Tongue (tissue), 2 donors: ENCODE measurements around the gene HS3ST5. TPM values are rescaled to one million over a fixed set of nuclear protein-coding genes. Genes with fewer than 3 reads are reported as not detected.
"Not testable (repeated sequence)": the region's sequence is repeated elsewhere in the genome, so short reads cannot be mapped to it uniquely, and the experiment has no call there.

Experiments
- DNase-seq: peaks from one replicate; pipeline ENCODE4 v3.0.0-alpha.2; 2015
- total RNA-seq: library from RNA; depleted of rRNA; stranded (reverse); fragments of >200 nt; gene quantifications from one replicate; pipeline ENCODE4 v1.2.3, GENCODE V29; 2014

The HS3ST5 gene
- total RNA-seq, 1 donor from 2014 or later: 0.21 TPM

GRCh38 chr6:114151064-114151690 lies 191.6 kb downstream of the HS3ST5 start:
- DNase-seq: no peak

- not testable (repeated sequence) for DNase-seq
Observed at GRCh38 chr6:114149182-114149581, 193.6 kb downstream of the HS3ST5 start.

GRCh38 chr6:114144887-114145851 lies 197.7 kb downstream of the HS3ST5 start:
- peak; percentile 28 for DNase-seq

GRCh38 chr6:114142258-114142657 lies 200.6 kb downstream of the HS3ST5 start:
- no peak for DNase-seq

GRCh38 chr6:114140416-114140815 lies 202.4 kb downstream of the HS3ST5 start:
- DNase-seq: no peak

- no peak for DNase-seq
Observed at GRCh38 chr6:114138577-114139248, 204.1 kb downstream of the HS3ST5 start.

GRCh38 chr6:114135363-114135971 lies 207.4 kb downstream of the HS3ST5 start:
- DNase-seq: no peak

- DNase-seq: no peak
Observed at GRCh38 chr6:114133816-114134215, 209.0 kb downstream of the HS3ST5 start.

GRCh38 chr6:114131945-114132344 lies 210.9 kb downstream of the HS3ST5 start:
- no peak for DNase-seq

- DNase-seq: no peak
Observed at GRCh38 chr6:114125576-114125975, 217.2 kb downstream of the HS3ST5 start.

GRCh38 chr6:114121913-114122662 lies 220.7 kb downstream of the HS3ST5 start:
- DNase-seq: no peak

- DNase-seq: no peak
Observed at GRCh38 chr6:114119056-114119455, 223.8 kb downstream of the HS3ST5 start.

- DNase-seq: no peak
Observed at GRCh38 chr6:114115652-114116051, 227.2 kb downstream of the HS3ST5 start.

- peak; percentile 59 for DNase-seq
Observed at GRCh38 chr6:114108119-114109002, 234.5 kb downstream of the HS3ST5 start.

GRCh38 chr6:114106020-114106419 lies 236.8 kb downstream of the HS3ST5 start:
- no peak for DNase-seq

- DNase-seq: no peak
Observed at GRCh38 chr6:114101255-114101654, 241.6 kb downstream of the HS3ST5 start.

- DNase-seq: no peak
Observed at GRCh38 chr6:114100215-114100994, 242.4 kb downstream of the HS3ST5 start.

GRCh38 chr6:114096561-114097172 lies 246.2 kb downstream of the HS3ST5 start:
- DNase-seq: peak; percentile 73

GRCh38 chr6:114092943-114093342 lies 249.9 kb downstream of the HS3ST5 start:
- DNase-seq: no peak
